Measurements from ENCODE around the gene SAGE1.

- TF ChIP-seq CTCF (conservative IDR thresholded peaks at IDR 0.05; ENCODE audit: low read depth, low read length) (no peak), EZH2 (IDR thresholded peaks at IDR 0.05; ENCODE audit: borderline replicate concordance, low read depth, low read length, poor library complexity, severe bottlenecking) (no peak)
These were observed 735 bp upstream of the SAGE1 start for GRCh38 chrX:135892781-135893180.
